ENCODE results near the gene ZKSCAN7. TPM values are rescaled to one million over a fixed set of nuclear protein-coding genes. Genes with fewer than 3 reads are reported as not detected.
"Not testable (repeated sequence)": the region's sequence is repeated elsewhere in the genome, so short reads cannot be mapped to it uniquely, and the experiment has no call there.

ZKSCAN7 gene
- total RNA-seq, 1 donor from 2014 or later, result 3.9 TPM

DNA sequence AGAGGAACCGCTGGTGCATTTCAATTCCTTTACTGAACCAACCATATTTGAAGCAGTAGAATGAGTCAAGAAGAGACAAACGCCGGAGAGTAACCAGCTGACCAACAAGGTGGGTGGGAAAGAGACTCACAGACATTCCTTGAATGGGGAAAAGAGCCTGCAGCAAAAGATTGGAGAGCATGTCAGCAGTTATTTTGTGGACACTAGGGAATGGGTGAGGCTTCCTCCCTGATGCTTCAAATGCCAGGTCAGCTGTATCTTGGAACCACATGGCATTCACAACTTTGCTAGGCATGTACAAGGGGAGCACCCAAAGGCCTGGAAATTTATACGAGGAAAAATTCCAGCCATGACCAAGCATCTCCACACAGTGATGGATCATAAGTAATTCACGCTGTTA is 29.9 kb upstream of the ZKSCAN7 start:
- Histone ChIP-seq H3K4me1 (no peaks in the 10 kb centered on the region), H3K4me3 (no peak overlapping the region), H3K36me3 (no peaks in the 10 kb centered on the region), H3K9me3 (no peaks in the 10 kb centered on the region), H3K27ac (no peak overlapping the region), H3K27me3 (ENCODE audit: low read depth) (peaks cover 14% of the 10 kb centered on the region)
- no peak for ATAC-seq
- TF ChIP-seq, protein P1, sequence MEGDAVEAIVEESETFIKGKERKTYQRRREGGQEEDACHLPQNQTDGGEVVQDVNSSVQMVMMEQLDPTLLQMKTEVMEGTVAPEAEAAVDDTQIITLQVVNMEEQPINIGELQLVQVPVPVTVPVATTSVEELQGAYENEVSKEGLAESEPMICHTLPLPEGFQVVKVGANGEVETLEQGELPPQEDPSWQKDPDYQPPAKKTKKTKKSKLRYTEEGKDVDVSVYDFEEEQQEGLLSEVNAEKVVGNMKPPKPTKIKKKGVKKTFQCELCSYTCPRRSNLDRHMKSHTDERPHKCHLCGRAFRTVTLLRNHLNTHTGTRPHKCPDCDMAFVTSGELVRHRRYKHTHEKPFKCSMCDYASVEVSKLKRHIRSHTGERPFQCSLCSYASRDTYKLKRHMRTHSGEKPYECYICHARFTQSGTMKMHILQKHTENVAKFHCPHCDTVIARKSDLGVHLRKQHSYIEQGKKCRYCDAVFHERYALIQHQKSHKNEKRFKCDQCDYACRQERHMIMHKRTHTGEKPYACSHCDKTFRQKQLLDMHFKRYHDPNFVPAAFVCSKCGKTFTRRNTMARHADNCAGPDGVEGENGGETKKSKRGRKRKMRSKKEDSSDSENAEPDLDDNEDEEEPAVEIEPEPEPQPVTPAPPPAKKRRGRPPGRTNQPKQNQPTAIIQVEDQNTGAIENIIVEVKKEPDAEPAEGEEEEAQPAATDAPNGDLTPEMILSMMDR (IDR thresholded peaks at IDR 0.05), result no peak
- intact Hi-C loops (cut with DNase I), result no loop called here
- no peak for DNase-seq

DNA sequence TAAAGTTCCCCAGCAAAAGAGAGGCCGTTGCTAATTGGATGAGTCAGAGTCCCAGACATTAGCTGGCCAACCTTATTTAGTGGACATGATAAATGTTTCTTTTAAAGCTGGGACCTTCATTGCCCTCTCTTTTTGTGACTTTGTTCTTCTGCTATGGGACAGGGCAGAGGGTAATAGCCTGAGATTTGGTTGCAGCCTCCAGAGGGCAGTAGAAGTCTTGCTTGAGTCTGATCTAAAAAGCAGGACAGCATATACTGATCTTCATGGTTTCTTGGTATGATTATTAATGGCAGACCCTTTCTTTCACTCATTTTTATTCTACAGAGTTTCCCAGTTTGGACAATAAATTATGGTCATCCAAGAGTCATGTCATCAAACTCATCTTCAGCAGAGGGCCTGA is 25.1 kb upstream of the ZKSCAN7 start:
- no peaks in the 10 kb centered on the region for H3K36me3 ChIP-seq
- intact Hi-C loops (cut with DNase I), result loop anchor here (10.0 kb wide), 1 partner anchor 385 kb away; no protein-coding TSS in a partner anchor
- no peak overlapping the region for H3K27ac ChIP-seq
- TF ChIP-seq, protein P1 (IDR thresholded peaks at IDR 0.05), result no peak
- no peak for ATAC-seq
- H3K27me3 ChIP-seq (ENCODE audit: low read depth), result peaks cover 25% of the 10 kb centered on the region
- H3K4me1 ChIP-seq, result no peaks in the 10 kb centered on the region
- H3K4me3 ChIP-seq, result no peak overlapping the region
- H3K9me3 ChIP-seq, result no peaks in the 10 kb centered on the region
- no peak for DNase-seq

DNA sequence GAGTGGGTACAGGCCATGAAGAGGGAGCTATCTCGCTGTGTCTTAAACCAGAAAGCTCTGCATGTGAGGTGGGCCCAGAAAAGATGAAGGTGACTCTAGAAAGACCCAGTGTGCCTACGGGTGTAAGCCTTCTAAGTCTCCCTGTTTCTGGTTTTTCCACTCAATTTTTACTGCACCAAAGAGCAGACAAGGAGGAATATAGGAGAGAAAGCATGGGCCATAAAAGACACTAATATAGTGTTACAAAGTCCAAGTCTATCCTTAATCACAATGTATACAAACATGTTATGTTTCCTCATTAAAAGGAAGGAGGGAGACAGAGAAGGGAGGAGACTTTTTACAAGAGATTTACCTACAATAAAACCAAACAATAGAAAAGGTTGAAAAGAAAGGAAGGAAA is 24.1 kb upstream of the ZKSCAN7 start:
- H3K4me1 ChIP-seq, result no peaks in the 10 kb centered on the region
- TF ChIP-seq, protein P1 (IDR thresholded peaks at IDR 0.05), result no peak
- no peak overlapping the region for H3K4me3 ChIP-seq
- DNase-seq, result no peak
- intact Hi-C loops (cut with DNase I), result loop anchor here (10.0 kb wide), 1 partner anchor 384 kb away; no protein-coding TSS in a partner anchor
- H3K9me3 ChIP-seq, result no peaks in the 10 kb centered on the region
- no peaks in the 10 kb centered on the region for H3K36me3 ChIP-seq
- no peak overlapping the region for H3K27ac ChIP-seq
- H3K27me3 ChIP-seq (ENCODE audit: low read depth), result peaks cover 27% of the 10 kb centered on the region
- ATAC-seq, result no peak

DNA sequence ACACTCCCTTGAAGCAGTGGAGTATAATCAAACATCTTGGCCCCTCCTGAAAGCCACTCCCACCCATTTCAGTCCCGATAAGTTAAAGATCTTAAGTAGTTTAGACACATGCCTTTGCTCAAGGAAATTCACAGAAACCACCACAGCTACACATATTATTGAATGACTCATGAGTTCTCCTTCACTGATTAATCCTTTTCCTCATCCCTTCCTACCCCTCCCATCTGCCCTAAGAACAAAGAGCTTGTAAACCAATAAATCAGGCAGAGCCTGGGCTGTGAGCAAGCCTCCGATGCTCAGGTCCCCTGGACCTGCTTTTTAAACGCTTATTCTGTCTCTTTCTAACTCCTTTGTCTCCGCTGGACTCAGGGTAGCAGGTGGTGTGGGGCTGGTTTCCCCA is 20.3 kb upstream of the ZKSCAN7 start:
- H3K9me3 ChIP-seq, ATAC-seq: not testable (repeated sequence)

DNA sequence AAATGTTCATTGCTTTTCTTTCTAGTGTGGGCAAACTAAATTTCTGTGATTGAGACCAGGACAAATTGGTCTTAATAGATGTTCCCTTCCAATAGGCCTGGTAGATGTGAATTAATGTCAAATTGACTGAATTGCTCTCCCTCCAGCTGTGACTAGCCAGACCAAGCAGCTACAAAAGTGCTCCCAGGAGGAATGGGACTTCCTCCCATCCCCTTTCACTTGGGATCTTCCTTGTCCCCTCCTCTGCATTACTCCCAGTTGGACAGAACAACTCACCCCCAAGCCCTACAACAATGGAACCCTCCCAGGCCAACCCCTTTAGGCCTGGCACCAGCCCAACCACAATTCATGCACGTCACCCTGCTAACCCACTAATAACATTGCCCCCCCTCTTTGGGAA is 19.6 kb upstream of the ZKSCAN7 start:
- ATAC-seq (no peak), DNase-seq (no peak)
- intact Hi-C loops (cut with DNase I), result loop anchor here (10.0 kb wide), 1 partner anchor 379 kb away; no protein-coding TSS in a partner anchor
- Histone ChIP-seq H3K4me1 (no peaks in the 10 kb centered on the region), H3K27me3 (ENCODE audit: low read depth) (peaks cover 53% of the 10 kb centered on the region), H3K9me3 (no peaks in the 10 kb centered on the region), H3K36me3 (no peaks in the 10 kb centered on the region), H3K4me3 (no peak overlapping the region), H3K27ac (no peak overlapping the region)
- TF ChIP-seq, protein P1 (IDR thresholded peaks at IDR 0.05), result no peak

More for the DNA sequence above, 20.3 kb upstream of the ZKSCAN7 start:
- not testable (repeated sequence) for DNase-seq, H3K4me1 ChIP-seq, H3K27ac ChIP-seq, H3K36me3 ChIP-seq, H3K4me3 ChIP-seq
- intact Hi-C loops (cut with DNase I), result loop anchor here (10.0 kb wide), 1 partner anchor 380 kb away; no protein-coding TSS in a partner anchor
- peaks cover 46% of the 10 kb centered on the region for H3K27me3 ChIP-seq (ENCODE audit: low read depth)

DNA sequence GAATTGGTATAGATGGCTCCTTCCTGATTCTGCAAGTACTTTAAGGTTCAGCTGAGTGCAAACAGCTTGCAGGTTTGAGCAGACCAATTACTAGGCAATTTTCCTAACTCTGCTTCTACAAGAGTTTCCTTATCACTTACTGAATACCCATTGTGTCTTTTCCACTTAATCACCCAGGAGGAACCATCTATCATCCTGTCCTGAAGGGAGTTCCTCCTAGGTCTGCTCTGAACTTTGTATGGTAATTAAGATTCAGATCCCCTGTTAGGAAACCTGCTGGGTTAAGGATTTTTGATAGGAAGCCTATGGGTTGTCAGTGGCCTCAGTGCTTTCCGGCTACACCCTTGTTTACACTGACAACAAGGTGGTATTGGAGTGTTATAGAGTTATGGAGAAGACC is 10.2 kb upstream of the ZKSCAN7 start:
- H3K27me3 ChIP-seq (ENCODE audit: low read depth); H3K27ac ChIP-seq; ATAC-seq; H3K9me3 ChIP-seq; H3K4me1 ChIP-seq; H3K4me3 ChIP-seq; intact Hi-C loops (cut with DNase I); H3K36me3 ChIP-seq; DNase-seq: not testable (repeated sequence)

DNA sequence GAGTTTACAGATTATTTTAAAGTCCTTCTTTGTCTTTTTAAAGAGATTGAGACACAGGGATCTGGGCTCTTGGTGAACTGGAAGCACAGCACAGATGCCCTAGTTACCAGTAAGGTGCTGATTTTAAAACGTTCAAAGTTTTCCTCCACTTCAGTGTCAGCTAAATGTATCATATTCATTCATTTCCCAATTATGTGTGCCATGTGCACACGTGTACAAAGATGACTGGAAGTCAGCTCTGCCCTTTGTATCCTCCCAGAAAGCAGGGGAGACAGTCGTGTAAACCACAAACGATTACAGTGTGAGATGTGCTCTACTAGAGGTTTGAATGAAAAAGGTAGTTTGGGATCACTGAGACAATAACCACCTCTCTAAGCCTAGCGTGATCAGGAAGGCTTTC is 730 bp downstream of the ZKSCAN7 start:
- intact Hi-C loops (cut with DNase I), result no loop called here
- no peaks in the 10 kb centered on the region for H3K9me3 ChIP-seq
- H3K4me1 ChIP-seq, result peaks cover 11% of the 10 kb centered on the region
- peaks cover 3% of the 10 kb centered on the region for H3K27me3 ChIP-seq (ENCODE audit: low read depth)
- TF ChIP-seq, protein P1 (IDR thresholded peaks at IDR 0.05), result no peak
- ATAC-seq (no peak), DNase-seq (no peak)
- H3K4me3 ChIP-seq, result peak overlapping the region; percentile 72
- peak overlapping the region; percentile 78 for H3K27ac ChIP-seq
- no peaks in the 10 kb centered on the region for H3K36me3 ChIP-seq
